MM.1S (cell line): Measurements from ENCODE around the gene TRAPPC3.
A peak's percentile ranks its signal among the peaks of the same experiment; 100 is the strongest.

Source experiments
- DNase-seq: peaks from one replicate; pipeline ENCODE4 v3.0.0-alpha.2; 2015
- H2AFZ ChIP-seq: fragments of 300-600 bp; sonication (generic); 2 replicates; pipeline ENCODE4 v1.6.0; 2016; ENCODE audit warnings: antibody characterized with exemption, low read length
- H3F3A ChIP-seq: fragments of 300-600 bp; sonication (generic); 2 replicates; pipeline ENCODE4 v1.6.1; 2016; ENCODE audit warnings: mild to moderate bottlenecking, antibody characterized with exemption, low read length, moderate library complexity, mixed read lengths; ENCODE audit not compliant: insufficient read depth
- H3K27ac ChIP-seq: fragments of 300-600 bp; sonication (generic); 2 replicates; pipeline ENCODE4 v1.5.1; 2016; ENCODE audit warnings: mild to moderate bottlenecking, low read length
- H3K27me3 ChIP-seq: fragments of 300-600 bp; sonication (generic); replicated peaks from 2 replicates; pipeline ENCODE4 v1.6.0; 2016; ENCODE audit warnings: low read length; ENCODE audit not compliant: insufficient read depth
- H3K36me3 ChIP-seq: fragments of 300-600 bp; sonication (generic); replicated peaks from 2 replicates; pipeline ENCODE4 v1.6.1; 2016; ENCODE audit warnings: mild to moderate bottlenecking, low read length, mixed read lengths; ENCODE audit not compliant: insufficient read depth
- H3K4me1 ChIP-seq: fragments of 300-600 bp; sonication (generic); 2 replicates; pipeline ENCODE4 v1.6.1; 2016; ENCODE audit warnings: low read length, mixed read lengths
- H3K4me2 ChIP-seq: fragments of 300-600 bp; sonication (generic); 2 replicates; pipeline ENCODE4 v1.6.0; 2016; ENCODE audit warnings: low read depth, low read length
- H3K4me3 ChIP-seq: fragments of 300-600 bp; sonication (generic); 2 replicates; pipeline ENCODE4 v1.5.1; 2016; ENCODE audit warnings: low read length, mixed read lengths
- H3K79me2 ChIP-seq: fragments of 300-600 bp; sonication (generic); 2 replicates; pipeline ENCODE4 v1.6.1; 2016; ENCODE audit warnings: mixed run types, low read length, mixed read lengths
- H3K9ac ChIP-seq: fragments of 300-600 bp; sonication (generic); 2 replicates; pipeline ENCODE4 v1.6.1; 2016; ENCODE audit warnings: low read length, mixed read lengths
- H3K9me2 ChIP-seq: fragments of 300-600 bp; sonication (generic); replicated peaks from 2 replicates; pipeline ENCODE4 v1.6.1; 2016; ENCODE audit warnings: mild to moderate bottlenecking, low read length, mixed read lengths; ENCODE audit not compliant: insufficient read depth
- H3K9me3 ChIP-seq: fragments of 300-600 bp; sonication (generic); replicated peaks from 2 replicates; pipeline ENCODE4 v1.6.1; 2016; ENCODE audit warnings: mild to moderate bottlenecking, low read length, mixed read lengths; ENCODE audit not compliant: insufficient read depth
- H4K20me1 ChIP-seq: fragments of 300-600 bp; sonication (generic); 2 replicates; pipeline ENCODE4 v1.6.1; 2016; ENCODE audit warnings: mild to moderate bottlenecking, low read length, moderate library complexity, mixed read lengths; ENCODE audit not compliant: insufficient read depth
- EZH2 ChIP-seq: fragments of 300-600 bp; sonication (generic); optimal IDR thresholded peaks from 2 replicates; pipeline ENCODE3; 2017; ENCODE audit warnings: low read depth, mild to moderate bottlenecking, antibody characterized with exemption, low read length, mixed read lengths
- EZH2phosphoT487 ChIP-seq: fragments of 300-600 bp; sonication (generic); IDR thresholded peaks from 2 replicates; pipeline ENCODE4 v1.6.1; 2018; ENCODE audit warnings: antibody characterized with exemption, low read length
- TF ChIP-seq, protein P1 (sequence below): fragments of 300-600 bp; sonication (generic); IDR thresholded peaks from 2 replicates; pipeline ENCODE4 v1.5.1; 2016; ENCODE audit warnings: antibody characterized with exemption, low read length, mixed read lengths

Gene TRAPPC3

DNA sequence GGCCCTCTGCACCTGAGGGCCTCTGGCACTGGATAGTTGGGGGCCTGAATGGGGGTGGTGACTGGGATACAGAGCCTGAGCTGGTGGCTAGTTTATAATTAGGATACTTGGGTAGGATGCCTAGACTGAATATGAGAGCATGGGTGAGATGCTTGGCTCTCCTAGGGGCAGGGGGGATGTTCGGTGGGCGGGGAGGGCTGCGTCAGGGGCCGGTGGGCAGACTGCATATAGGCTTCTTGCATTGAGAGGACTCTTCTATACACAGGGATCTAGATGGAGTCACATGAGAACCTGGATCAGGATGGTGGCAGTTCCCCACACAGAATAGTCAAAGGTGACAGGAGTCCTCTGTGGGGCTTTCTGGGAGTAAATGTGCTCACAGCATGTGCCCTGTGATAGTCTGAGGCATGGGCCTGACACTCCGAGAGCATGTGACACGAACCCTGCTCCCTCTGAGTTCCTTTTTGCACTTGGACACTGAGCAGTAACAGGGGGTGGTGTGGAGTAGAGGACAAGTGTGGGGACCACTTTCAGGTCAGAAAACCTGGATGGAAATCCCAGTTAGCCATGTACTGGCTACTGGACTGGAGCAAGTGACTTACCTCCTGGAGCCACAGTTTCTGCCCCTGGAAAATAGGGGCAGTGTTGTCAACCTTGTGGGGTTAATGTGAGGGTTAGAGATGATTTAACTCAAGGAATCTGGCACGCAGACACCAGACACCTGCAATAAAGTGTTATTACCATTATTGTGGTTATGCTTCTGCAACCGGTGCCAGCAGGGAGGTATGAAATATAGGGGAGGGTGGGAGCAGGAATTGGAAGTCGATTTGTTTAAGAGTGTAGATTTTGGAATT, 8.9 kb upstream of the TRAPPC3 start:
- H3K9me2 ChIP-seq = no peaks in the 10 kb centered on the region
- H3K36me3 ChIP-seq = no peaks in the 10 kb centered on the region
- peak overlapping the region; percentile 91; the same call in 1 of the 2 replicates for H3K9ac ChIP-seq
- H3K4me1 ChIP-seq = peaks cover 34% of the 10 kb centered on the region
- peak overlapping the region; percentile 99; the same call in 1 of the 2 replicates for H3K4me3 ChIP-seq
- H3K27me3 ChIP-seq = no peaks in the 10 kb centered on the region
- H3K4me2 ChIP-seq = peak overlapping the region; percentile 76
- peaks cover 9% of the 10 kb centered on the region; the same call in 1 of the 2 replicates for H3F3A ChIP-seq
- no peaks in the 10 kb centered on the region for H3K9me3 ChIP-seq
- TF ChIP-seq, protein P1, sequence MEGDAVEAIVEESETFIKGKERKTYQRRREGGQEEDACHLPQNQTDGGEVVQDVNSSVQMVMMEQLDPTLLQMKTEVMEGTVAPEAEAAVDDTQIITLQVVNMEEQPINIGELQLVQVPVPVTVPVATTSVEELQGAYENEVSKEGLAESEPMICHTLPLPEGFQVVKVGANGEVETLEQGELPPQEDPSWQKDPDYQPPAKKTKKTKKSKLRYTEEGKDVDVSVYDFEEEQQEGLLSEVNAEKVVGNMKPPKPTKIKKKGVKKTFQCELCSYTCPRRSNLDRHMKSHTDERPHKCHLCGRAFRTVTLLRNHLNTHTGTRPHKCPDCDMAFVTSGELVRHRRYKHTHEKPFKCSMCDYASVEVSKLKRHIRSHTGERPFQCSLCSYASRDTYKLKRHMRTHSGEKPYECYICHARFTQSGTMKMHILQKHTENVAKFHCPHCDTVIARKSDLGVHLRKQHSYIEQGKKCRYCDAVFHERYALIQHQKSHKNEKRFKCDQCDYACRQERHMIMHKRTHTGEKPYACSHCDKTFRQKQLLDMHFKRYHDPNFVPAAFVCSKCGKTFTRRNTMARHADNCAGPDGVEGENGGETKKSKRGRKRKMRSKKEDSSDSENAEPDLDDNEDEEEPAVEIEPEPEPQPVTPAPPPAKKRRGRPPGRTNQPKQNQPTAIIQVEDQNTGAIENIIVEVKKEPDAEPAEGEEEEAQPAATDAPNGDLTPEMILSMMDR = no peak
- TF ChIP-seq EZH2 (no peak), EZH2phosphoT487 (no peak)
- no peak overlapping the region for H3K27ac ChIP-seq
- peaks cover 79% of the 10 kb centered on the region for H3K79me2 ChIP-seq
- no peaks in the 10 kb centered on the region for H4K20me1 ChIP-seq
- DNase-seq = no peak
- no peak overlapping the region for H2AFZ ChIP-seq

DNA sequence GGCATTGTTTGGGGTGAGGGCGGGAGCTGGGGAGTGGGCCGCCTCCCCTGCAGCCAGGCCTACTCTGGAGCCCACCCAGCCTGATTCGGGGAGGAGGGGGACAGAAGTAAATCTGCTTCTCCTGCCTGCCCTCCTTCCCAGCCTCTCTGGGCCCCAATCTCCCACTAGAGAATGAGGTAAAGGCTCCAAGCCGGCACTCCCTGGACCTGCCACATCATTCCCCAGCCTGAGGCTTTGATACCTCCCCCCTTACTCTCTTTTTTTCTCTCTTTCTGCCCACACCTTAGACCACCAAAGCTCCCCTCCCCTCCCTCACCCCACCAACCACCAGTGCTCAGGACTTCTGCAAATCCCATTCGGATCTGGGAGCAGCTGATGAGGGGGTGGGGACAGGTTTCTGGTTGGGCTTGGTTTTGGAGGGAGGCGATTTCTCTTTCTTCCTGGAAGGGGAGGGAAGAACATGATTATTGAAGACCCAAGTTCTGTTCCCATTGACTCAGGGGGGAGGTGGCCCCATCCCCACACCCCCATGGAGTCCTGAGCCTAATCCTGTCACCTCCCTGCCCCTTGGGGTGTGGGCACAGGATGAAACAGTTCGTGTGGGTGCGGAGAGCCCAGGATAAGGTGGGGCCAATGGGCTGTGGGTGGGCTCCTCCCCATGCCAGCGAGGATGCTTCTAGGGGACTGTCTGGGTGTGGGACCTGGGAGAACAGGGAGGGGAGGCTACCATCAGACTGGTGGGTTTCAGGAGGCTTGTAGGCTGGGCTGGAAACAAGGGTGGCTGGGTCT, 8.0 kb upstream of the TRAPPC3 start:
- Histone ChIP-seq H3K9me2 (no peaks in the 10 kb centered on the region), H4K20me1 (no peaks in the 10 kb centered on the region), H3F3A (peaks cover 9% of the 10 kb centered on the region; the same call in 1 of the 2 replicates), H3K4me1 (peaks cover 34% of the 10 kb centered on the region), H3K27ac (no peak overlapping the region), H3K79me2 (peaks cover 70% of the 10 kb centered on the region), H3K9me3 (no peaks in the 10 kb centered on the region), H3K4me3 (peak overlapping the region; percentile 99), H3K9ac (peak overlapping the region; percentile 91), H3K27me3 (no peaks in the 10 kb centered on the region), H3K4me2 (peak overlapping the region; percentile 76), H2AFZ (0 out of 2 replicates have a peak overlapping the region, but pooled peaks have one; percentile 36), H3K36me3 (no peaks in the 10 kb centered on the region)
- no peak for DNase-seq
- TF ChIP-seq EZH2phosphoT487 (no peak), EZH2 (no peak)
- TF ChIP-seq, protein P1 = no peak

DNA sequence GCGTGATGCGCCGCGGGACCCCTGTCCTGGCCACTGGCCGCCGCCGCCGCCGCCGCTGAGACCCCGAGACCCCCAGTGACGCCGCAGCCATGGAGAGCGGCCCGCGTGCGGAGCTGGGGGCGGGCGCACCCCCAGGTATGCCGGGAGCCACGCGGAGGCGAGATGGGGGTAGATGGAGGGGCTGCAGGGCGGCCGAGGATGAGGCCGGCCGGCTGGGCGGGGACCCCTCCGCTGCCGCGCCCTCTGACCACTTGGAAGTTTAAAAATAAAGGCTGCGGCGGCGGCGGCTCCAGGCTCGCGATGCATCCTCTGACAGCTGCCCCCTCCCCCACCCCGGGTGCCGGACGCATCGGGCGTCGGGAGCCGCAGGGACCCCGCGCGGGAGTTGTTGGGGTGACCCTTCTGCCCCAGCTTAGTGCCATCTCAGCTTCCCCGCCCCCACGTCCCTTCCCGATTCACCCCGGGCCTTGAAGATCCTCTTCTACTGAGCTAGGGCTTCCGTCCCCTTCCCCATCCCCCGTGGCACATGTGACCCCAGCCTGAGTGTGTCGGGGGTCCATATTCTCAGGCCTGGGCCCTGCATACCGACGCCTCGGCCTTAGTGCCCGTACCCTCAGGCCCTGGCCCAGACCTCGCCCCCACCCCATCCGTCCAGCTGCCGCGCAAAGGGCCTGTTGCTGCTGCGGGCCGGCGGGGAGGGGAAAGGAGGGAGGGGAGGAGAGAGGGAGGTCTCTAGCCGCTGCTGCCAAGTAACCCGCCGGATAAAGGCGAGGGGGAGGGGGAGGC, 7.2 kb upstream of the TRAPPC3 start:
- Histone ChIP-seq H3K9me3 (no peaks in the 10 kb centered on the region), H3K27ac (peak overlapping the region; percentile 50; the same call in 1 of the 2 replicates), H3K9me2 (no peaks in the 10 kb centered on the region), H3K27me3 (no peaks in the 10 kb centered on the region), H2AFZ (peak overlapping the region; percentile 36), H3K4me1 (peaks cover 40% of the 10 kb centered on the region), H3K4me2 (peak overlapping the region; percentile 76), H3K9ac (peak overlapping the region; percentile 91), H4K20me1 (no peaks in the 10 kb centered on the region), H3K36me3 (no peaks in the 10 kb centered on the region), H3K4me3 (peak overlapping the region; percentile 99), H3F3A (peaks cover 12% of the 10 kb centered on the region; the same call in 1 of the 2 replicates), H3K79me2 (peaks cover 62% of the 10 kb centered on the region)
- no peak for TF ChIP-seq EZH2
- TF ChIP-seq, protein P1 = no peak
- peak; percentile 62 for DNase-seq
